ENCODE results near the gene RAB17.

Gene RAB17

GRCh38 chr2:237628247-237629187 lies 38.0 kb upstream of the RAB17 start:
- FAIRE-seq: no peak
- no peak for DNase-seq (ENCODE audit: insufficient read length, low spot score)
- no peak for TF ChIP-seq CTCF (IDR thresholded peaks at IDR 0.05; ENCODE audit: insufficient read depth, missing control alignments)

GRCh38 chr2:237627441-237628246 lies 37.1 kb upstream of the RAB17 start, which contains the start of gene LRRFIP1:
LRRFIP1 (plus strand) TSS chr2:237627587; CDS start chr2:237627645, 58 bp downstream.
- no peak for TF ChIP-seq CTCF (IDR thresholded peaks at IDR 0.05; ENCODE audit: insufficient read depth, missing control alignments)
- FAIRE-seq (no peak), DNase-seq (ENCODE audit: insufficient read length, low spot score) (peak; percentile 76)

- FAIRE-seq (no peak), DNase-seq (ENCODE audit: insufficient read length, low spot score) (no peak)
- TF ChIP-seq CTCF (IDR thresholded peaks at IDR 0.05; ENCODE audit: insufficient read depth, missing control alignments): no peak
Observed at GRCh38 chr2:237626813-237627440, 36.4 kb upstream of the RAB17 start.

GRCh38 chr2:237625777-237626176 lies 35.2 kb upstream of the RAB17 start:
- no peak for DNase-seq (ENCODE audit: insufficient read length, low spot score)
- no peak for TF ChIP-seq CTCF (IDR thresholded peaks at IDR 0.05; ENCODE audit: insufficient read depth, missing control alignments)
- no peak for FAIRE-seq

- TF ChIP-seq CTCF (IDR thresholded peaks at IDR 0.05; ENCODE audit: insufficient read depth, missing control alignments): no peak
- FAIRE-seq: no peak
- no peak for DNase-seq (ENCODE audit: insufficient read length, low spot score)
Observed at GRCh38 chr2:237625216-237625705, 34.7 kb upstream of the RAB17 start.

GRCh38 chr2:237624565-237624964 lies 34.0 kb upstream of the RAB17 start:
- no peak for FAIRE-seq
- TF ChIP-seq CTCF (IDR thresholded peaks at IDR 0.05; ENCODE audit: insufficient read depth, missing control alignments): no peak
- no peak for DNase-seq (ENCODE audit: insufficient read length, low spot score)

All from D721Med (cell line).